Transverse colon (tissue), 4 donors: Measurements from ENCODE around the gene DUSP2.

ENCODE experiments used
- CTCF ChIP-seq, 5 experiments: fragments of 200-600 bp in 3 of 5; fragments of 450-650 bp in 2 of 5; sonication (generic) in 3 of 5; IDR thresholded peaks; 1 replicate in 2 of 5; 2 replicates in 3 of 5; pipeline ENCODE4 v1.5.1; 2016 to 2017; ENCODE audit warnings: antibody characterized with exemption in 5 of 5, inconsistent platforms in 3 of 5, mild to moderate bottlenecking in 2 of 5, moderate library complexity in 1 of 5
- EP300 ChIP-seq: sonication (generic); formaldehyde crosslinking; IDR thresholded peaks from one replicate; pipeline ENCODE4 v1.6.1; 2017; ENCODE audit warnings: antibody characterized with exemption, low read depth
- POLR2A ChIP-seq: fragments of 450-650 bp; IDR thresholded peaks from one replicate; pipeline ENCODE4 v1.6.1; 2016; ENCODE audit warnings: antibody characterized with exemption, mild to moderate bottlenecking, moderate library complexity
- POLR2AphosphoS5 ChIP-seq, 3 donors: sonication (generic); formaldehyde crosslinking; IDR thresholded peaks; one replicate each; pipeline ENCODE4 v1.6.1; 2016; ENCODE audit warnings: antibody characterized with exemption in 3 of 3

DNA sequence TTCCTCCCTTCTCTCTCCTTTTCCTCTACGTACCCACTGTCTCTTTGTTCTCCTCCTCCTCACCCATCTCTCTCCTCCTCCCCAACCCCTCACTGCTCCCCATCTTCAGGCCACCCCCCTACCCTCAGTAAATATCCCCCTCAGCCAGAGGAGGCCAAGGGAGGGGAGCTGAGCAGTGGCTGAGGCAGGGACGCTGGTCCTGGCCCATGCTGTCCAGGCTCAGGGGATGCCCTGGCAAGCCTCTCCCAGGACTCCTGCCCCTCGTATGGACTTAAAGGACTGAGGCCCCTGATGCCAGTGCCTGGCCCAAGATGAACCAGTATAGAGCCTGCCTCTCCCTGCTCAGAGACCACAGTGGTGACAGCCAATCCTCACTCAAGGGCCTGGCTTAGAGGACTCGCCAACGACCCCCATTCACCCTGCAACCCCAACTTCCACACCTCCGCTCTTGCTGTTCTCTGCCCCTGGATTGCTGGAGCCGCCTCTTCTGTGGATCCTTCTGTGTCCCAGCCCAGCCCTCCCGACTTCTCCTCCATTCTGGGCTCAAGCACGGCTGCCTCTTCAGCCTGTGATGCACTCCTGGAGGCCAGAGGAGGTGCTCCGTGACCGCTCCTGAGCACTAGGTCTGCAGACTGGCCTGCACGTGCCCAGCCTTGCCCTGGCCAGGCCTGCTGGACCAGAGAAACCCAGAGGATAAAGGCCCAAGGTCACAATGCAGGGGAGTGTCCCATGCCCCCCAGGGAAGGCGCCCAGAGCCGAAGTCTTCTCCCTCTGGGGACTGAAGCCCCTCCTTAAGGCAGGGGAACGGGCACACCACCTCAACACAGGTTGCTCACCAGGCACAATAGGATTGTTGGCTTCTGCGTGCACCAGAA, 9.5 kb upstream of the DUSP2 start:
- TF ChIP-seq CTCF (IDR thresholded peaks at IDR 0.05) (no peak), EP300 (no peak), POLR2AphosphoS5 (IDR thresholded peaks at IDR 0.05) (no peak), POLR2A (no peak)
